GM20431 (cell line): ENCODE data around the gene ZNF488.

Source experiments
- in situ Hi-C: fragments of 300-500 bp; cut with MseI, MboI; formaldehyde crosslinking; loops from one replicate; pipeline ENCODE4 v1.15.0; 2020; ENCODE audit warnings: low sequenced_read_pairs; ENCODE audit not compliant: unreplicated experiment

Gene ZNF488

GRCh38 chr10:47410862-47411261, 26.8 kb upstream of the ZNF488 start:
- in situ Hi-C loops: no loop called here

DNA sequence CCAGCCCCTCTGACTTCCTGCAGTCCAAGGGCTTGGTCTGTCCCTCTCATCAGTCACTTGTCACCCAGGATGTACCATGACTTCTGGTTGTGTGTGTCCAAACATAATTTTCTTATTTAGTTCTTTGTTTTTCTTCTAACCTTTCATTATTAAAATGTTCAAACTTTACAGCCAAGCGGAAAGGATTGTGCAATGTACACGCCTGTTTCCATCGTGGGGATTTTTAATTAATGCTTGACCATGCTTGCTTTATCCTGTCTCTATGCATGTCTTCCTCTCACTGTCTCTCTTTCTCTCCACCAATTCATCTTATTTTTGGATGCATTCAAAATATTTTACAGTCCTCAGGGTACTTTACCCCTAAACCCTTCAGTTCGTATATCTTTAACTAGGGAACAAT, 26.2 kb upstream of the ZNF488 start:
- in situ Hi-C loops: no loop called here

GRCh38 chr10:47409866-47410256, 25.8 kb upstream of the ZNF488 start:
- in situ Hi-C loops: no loop called here

DNA sequence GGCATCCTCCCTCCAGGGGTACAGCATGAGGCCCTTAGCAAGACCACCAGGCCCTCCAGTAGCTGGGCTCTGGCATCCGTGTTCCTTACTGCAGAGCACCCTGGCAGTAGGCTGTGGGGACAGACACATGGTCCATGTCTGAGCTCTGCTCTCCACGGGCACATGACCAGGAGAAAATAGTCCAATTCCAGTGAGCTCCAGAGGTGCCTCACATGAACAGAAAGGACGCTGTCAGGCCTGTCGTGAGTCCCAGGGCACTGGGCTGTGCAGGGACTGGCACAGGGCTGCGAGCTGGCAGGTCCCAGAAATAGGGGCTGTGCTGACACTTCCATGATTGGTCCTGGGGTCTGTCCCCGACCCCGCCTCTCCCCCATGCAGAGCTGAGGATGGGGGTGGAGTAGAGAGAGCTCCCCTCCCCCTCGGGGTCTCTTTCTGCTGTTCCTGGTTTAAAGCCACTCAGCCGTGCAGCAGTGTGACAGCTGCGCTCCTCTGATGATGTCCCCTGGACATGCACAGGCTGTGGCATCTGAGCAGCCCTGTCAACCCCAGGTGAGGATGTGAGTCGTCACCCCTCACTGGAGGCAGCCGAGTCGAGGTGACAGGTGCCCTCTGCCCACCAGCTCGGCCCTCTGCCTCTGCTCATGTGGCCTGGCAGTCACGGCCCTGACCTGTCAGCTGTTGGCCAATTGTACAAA, 25.2 kb upstream of the ZNF488 start:
- in situ Hi-C loops: no loop called here

DNA sequence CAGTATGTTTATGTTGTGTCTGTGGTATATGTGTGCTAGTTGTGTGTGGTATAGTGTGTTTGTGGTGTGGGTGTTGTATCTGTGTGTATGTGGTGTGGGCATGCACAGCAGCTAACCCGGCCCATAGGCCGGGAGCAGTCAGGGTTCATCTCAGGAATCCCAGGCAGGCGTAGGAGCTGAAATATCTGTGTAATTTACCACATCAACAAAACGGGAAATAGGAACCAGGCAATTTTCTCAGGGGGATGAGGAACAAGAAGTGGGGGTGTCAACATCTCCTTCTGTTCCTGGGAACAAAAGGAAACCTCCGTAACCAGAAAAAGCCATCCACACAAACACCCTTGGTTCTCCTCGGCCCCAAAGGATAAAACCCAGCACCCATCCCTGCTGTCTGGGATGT, 24.5 kb upstream of the ZNF488 start:
- in situ Hi-C loops: no loop called here

GRCh38 chr10:47406870-47407691, 23.0 kb upstream of the ZNF488 start:
- in situ Hi-C loops: no loop called here

- in situ Hi-C loops: no loop called here
Observed at GRCh38 chr10:47406548-47406869, 22.4 kb upstream of the ZNF488 start.

- in situ Hi-C loops: no loop called here
Observed at GRCh38 chr10:47405857-47406547, 21.9 kb upstream of the ZNF488 start.

- in situ Hi-C loops: no loop called here
Observed at GRCh38 chr10:47404937-47405336, 20.8 kb upstream of the ZNF488 start.

GRCh38 chr10:47404446-47404845, 20.4 kb upstream of the ZNF488 start:
- in situ Hi-C loops: no loop called here

DNA sequence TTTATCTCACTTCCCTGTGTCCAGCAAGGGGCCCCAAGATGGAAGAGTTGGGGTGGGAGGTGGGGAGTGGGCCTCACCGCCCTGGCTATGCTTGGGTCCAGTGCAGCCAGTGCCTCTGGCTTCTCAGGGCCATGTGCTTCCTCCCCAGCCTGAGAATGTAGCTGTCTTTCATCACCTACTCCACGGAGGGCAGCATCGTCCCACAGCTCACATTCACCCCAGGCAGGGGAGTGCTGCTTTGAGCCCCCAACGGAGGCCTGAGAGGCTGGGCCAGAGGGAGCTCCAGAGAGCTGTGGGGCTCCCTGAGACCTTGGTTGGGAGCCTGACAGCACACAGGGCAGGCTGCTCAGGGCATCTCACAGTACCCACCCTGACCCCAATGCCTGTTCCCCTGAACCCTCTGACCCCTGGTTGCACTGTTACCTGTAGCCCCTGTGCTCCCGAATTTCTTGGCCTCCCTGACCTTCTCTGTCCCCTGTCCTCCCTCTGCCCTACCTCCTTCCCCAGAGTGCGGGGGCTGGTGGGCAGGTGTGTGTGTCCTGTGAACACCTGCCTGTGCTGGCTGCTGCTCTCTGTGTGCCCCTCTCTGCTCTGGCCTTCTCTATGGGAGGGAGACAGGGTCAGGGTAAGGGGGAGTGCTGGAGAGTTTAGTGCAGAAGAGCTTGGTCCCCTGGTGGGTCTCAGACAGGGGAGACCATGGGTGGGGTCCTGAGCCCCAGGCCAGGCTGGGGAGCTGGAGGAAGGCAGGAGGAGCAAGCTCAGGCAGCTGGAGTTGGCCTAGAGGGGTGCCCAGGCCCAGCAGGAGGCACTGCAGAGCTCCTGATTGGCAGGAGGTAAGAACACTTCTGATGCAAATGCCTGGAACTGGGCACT, 19.6 kb upstream of the ZNF488 start:
- in situ Hi-C loops: no loop called here

DNA sequence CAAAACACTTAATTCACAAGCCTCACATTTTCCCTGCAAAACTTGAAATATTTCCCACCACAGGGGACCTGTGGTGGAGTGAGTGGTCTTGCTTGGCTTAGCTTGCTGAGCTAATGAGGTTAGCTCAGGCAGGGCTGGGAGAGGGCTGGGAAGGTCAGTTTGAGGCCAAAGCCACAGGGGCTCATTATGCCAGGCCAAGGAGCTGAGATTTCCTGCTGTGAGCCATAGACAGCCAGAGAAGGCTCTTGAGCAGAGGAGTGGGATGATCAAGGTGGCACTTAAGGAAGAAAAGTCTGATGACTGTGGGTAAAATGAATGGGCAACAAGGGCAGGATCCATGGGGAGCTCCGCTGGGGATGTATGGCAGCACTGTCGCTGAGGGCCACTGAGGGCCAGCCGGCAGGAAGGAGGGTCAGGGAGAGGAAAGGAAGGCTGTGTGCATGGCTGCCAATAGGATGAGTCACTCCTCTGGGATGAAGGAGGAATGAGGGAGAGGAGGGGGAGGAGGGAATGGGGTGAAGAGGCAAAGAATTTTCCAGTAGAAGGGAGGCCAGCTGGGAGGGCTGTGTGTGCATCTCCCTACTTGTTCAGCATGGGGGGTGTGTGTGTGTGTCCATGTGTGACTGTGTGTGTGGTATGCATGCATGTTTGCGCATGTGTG, 18.7 kb upstream of the ZNF488 start:
- in situ Hi-C loops: no loop called here

GRCh38 chr10:47401874-47402640, 18.0 kb upstream of the ZNF488 start:
- in situ Hi-C loops: no loop called here

- in situ Hi-C loops: no loop called here
Observed at GRCh38 chr10:47401210-47401609, 17.1 kb upstream of the ZNF488 start.

DNA sequence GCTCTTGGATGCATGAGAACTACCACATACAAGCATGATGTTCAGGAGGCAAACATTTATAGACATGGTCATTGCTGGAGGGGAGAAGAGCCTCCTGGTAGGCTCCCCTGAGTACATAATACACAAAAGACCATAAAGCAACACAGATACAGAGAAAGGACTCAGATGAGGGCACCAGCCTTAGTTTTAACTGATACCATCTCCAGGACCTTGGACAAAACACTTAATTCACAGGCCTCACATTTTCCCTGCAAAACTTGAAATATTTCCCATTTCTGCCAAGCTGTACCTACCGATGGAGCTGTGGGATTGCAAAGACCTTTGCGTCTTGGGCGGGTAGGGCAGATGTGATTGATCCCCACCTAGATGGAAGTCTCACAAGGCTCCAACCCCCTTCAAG, 16.7 kb upstream of the ZNF488 start:
- in situ Hi-C loops: no loop called here

- in situ Hi-C loops: no loop called here
Observed at GRCh38 chr10:47400251-47400650, 16.2 kb upstream of the ZNF488 start.

DNA sequence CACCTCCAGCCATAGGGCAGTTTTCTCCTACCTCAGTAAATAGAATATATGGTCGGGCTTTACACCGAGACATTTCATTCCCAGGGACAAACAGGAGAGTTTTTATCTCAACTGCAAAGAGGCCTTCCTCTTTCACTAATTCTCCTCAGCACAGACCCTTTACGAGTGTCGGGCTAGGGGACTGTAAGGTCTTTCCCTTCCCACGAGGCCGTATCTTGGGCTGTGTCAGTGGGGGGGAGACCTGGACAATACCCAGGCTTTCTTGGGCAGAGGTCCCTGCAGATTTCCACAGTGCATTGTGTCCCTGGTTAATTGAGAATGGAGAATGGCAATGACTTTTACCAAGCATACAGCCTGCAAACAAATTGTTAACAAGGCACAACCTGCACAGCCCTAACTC, 13.2 kb upstream of the ZNF488 start:
- in situ Hi-C loops: loop anchor here (25.0 kb wide), 1 partner anchor 1110 kb away; the partner anchor contains the start of gene ANTXRL

DNA sequence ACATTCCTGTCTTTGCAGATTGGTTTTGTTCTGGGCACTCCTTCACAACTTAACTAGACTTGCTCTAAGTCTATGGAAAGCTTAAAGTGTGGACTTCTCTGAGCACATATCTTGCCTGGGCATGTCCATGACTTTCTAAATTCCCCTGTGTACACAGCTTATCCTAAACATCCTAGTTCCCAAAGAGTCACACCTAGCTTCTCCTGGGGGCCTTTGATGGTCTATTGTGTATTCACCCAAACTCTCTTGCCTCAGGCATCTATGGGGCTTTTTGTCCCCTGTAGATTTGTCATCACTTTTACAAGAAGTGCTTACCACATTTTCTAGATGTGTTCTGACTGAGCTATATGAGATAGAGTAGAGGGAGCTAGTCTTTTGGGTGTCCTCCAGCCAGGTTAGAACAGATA, 12.2 kb upstream of the ZNF488 start:
- in situ Hi-C loops: loop anchor here (25.0 kb wide), 1 partner anchor 1109 kb away; the partner anchor contains the start of gene ANTXRL

GRCh38 chr10:47389619-47390018, 5.5 kb upstream of the ZNF488 start:
- in situ Hi-C loops: loop anchor here (25.0 kb wide), 1 partner anchor 1102 kb away; the partner anchor contains the start of gene ANTXRL
